Right lung (tissue), 5 donors: ENCODE data around the gene DHCR24. TPM values are rescaled to one million over a fixed set of nuclear protein-coding genes. Genes with fewer than 3 reads are reported as not detected.
"Not testable (repeated sequence)": the region's sequence is repeated elsewhere in the genome, so short reads cannot be mapped to it uniquely, and the experiment has no call there.

ENCODE experiments used
- DNase-seq, 2 donors: peaks; one replicate each; pipeline ENCODE4 v3.0.0-alpha.2; 2013
- polyA plus RNA-seq, 5 donors: library from polyadenylated mRNA; unstranded; fragments of 120-200 nt; gene quantifications; one replicate each; pipeline versions ENCODE4 v1.2.1 to v1.2.3, GENCODE V29; 2013; ENCODE audit warnings: inconsistent platforms in 1 of 5, low replicate concordance in 1 of 5; ENCODE audit not compliant: insufficient read length in 5 of 5, insufficient read depth in 1 of 5

DHCR24 gene
- polyA plus RNA-seq, 5 donors, result 31.5 to 63.6 (median 40.5) TPM

GRCh38 chr1:54889132-54889725, 2.2 kb upstream of the DHCR24 start:
- DNase-seq, result no peak

GRCh38 chr1:54888080-54888733, 1.2 kb upstream of the DHCR24 start:
- DNase-seq, result no peak

GRCh38 chr1:54887665-54888071, 673 bp upstream of the DHCR24 start:
- DNase-seq, result no peak

- DNase-seq, result no peak
These were observed 930 bp downstream of the DHCR24 start for GRCh38 chr1:54885807-54886723.

GRCh38 chr1:54885237-54885679, 1.7 kb downstream of the DHCR24 start:
- DNase-seq, result no peak

- DNase-seq, result no peak
These were observed 2.2 kb downstream of the DHCR24 start for GRCh38 chr1:54884768-54885167.

- DNase-seq, result no peak
These were observed 2.8 kb downstream of the DHCR24 start for GRCh38 chr1:54884135-54884586.

- no peak for DNase-seq
These were observed 3.5 kb downstream of the DHCR24 start for GRCh38 chr1:54883349-54884102.

GRCh38 chr1:54882519-54882918, 4.5 kb downstream of the DHCR24 start:
- DNase-seq, result no peak

- not testable (repeated sequence) for DNase-seq
These were observed 5.4 kb downstream of the DHCR24 start for GRCh38 chr1:54881604-54882003.

GRCh38 chr1:54879872-54880271, 7.1 kb downstream of the DHCR24 start:
- no peak for DNase-seq

GRCh38 chr1:54876814-54877213, 10.2 kb downstream of the DHCR24 start:
- no peak for DNase-seq

GRCh38 chr1:54875000-54875399, 12.0 kb downstream of the DHCR24 start:
- DNase-seq, result no peak

GRCh38 chr1:54874079-54874830, 12.7 kb downstream of the DHCR24 start:
- DNase-seq, result no peak

- DNase-seq, result no peak
These were observed 15.0 kb downstream of the DHCR24 start for GRCh38 chr1:54872036-54872331.

GRCh38 chr1:54871275-54872035, 15.5 kb downstream of the DHCR24 start:
- DNase-seq, result no peak

- DNase-seq, result no peak
These were observed 16.1 kb downstream of the DHCR24 start for GRCh38 chr1:54870869-54871268.

- no peak for DNase-seq
These were observed 17.7 kb downstream of the DHCR24 start for GRCh38 chr1:54869173-54869851.

GRCh38 chr1:54867717-54868057, 19.3 kb downstream of the DHCR24 start:
- DNase-seq, result no peak
